Measurements from ENCODE around the gene TRAK1.

DNA sequence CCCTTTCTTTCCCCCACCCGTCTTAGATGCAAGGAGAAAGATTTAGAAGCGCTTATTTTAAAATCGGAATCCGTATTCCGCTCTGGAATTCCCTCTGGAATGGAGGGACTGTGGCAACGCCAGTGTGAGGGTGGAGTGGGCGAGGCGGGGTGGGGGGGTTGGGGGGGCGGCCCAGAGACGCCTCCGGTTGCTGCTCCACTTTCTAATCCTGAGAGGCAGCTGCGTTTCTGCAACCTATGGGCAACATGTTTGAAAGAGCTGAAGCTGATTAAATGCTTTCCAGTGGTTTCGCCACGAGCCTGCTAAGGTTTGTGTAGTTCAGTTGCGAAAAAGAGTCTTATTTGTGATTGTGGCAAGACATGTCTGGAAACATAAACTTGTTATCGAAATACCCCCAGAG, 174.9 kb downstream of the TRAK1 start, which contains the start of gene CCK:
- no peak for TF ChIP-seq CTCF (IDR thresholded peaks at IDR 0.05; ENCODE audit: insufficient read depth, low read length)
- TF ChIP-seq POLR2AphosphoS5 (IDR thresholded peaks at IDR 0.05; ENCODE audit: low read depth): no peak
- no peak for TF ChIP-seq SPI1 (IDR thresholded peaks at IDR 0.05; ENCODE audit: borderline replicate concordance, low read depth)
- TF ChIP-seq, protein P1, sequence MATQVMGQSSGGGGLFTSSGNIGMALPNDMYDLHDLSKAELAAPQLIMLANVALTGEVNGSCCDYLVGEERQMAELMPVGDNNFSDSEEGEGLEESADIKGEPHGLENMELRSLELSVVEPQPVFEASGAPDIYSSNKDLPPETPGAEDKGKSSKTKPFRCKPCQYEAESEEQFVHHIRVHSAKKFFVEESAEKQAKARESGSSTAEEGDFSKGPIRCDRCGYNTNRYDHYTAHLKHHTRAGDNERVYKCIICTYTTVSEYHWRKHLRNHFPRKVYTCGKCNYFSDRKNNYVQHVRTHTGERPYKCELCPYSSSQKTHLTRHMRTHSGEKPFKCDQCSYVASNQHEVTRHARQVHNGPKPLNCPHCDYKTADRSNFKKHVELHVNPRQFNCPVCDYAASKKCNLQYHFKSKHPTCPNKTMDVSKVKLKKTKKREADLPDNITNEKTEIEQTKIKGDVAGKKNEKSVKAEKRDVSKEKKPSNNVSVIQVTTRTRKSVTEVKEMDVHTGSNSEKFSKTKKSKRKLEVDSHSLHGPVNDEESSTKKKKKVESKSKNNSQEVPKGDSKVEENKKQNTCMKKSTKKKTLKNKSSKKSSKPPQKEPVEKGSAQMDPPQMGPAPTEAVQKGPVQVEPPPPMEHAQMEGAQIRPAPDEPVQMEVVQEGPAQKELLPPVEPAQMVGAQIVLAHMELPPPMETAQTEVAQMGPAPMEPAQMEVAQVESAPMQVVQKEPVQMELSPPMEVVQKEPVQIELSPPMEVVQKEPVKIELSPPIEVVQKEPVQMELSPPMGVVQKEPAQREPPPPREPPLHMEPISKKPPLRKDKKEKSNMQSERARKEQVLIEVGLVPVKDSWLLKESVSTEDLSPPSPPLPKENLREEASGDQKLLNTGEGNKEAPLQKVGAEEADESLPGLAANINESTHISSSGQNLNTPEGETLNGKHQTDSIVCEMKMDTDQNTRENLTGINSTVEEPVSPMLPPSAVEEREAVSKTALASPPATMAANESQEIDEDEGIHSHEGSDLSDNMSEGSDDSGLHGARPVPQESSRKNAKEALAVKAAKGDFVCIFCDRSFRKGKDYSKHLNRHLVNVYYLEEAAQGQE (IDR thresholded peaks at IDR 0.05; ENCODE audit: insufficient replicate concordance, low read depth): no peak
- no peak for TF ChIP-seq GABPA (IDR thresholded peaks at IDR 0.05; ENCODE audit: low read depth)
